Cardiac muscle cell (in vitro differentiated cells and primary cell): ENCODE measurements around the gene RASSF4. TPM values are rescaled to one million over a fixed set of nuclear protein-coding genes. Genes with fewer than 3 reads are reported as not detected.

Source experiments
- DNase-seq, 2 donors: peaks; one replicate each; pipeline versions ENCODE4 v3.0.0 to v3.0.0-alpha.2; 2010 to 2017; ENCODE audit warnings: low read depth in 1 of 2, low spot score in 1 of 2
- H3K27ac ChIP-seq: fragments of 200-600 bp; sonication (generic); 2 replicates; pipeline ENCODE4 v1.5.1; 2016
- H3K27me3 ChIP-seq: fragments of 200-600 bp; sonication (generic); 2 replicates; pipeline ENCODE4 v1.6.0; 2016; ENCODE audit warnings: control low read depth
- H3K36me3 ChIP-seq: fragments of 200-600 bp; sonication (generic); 2 replicates; pipeline ENCODE4 v1.5.1; 2016; ENCODE audit warnings: control low read depth
- H3K4me1 ChIP-seq: fragments of 200-600 bp; sonication (generic); 2 replicates; pipeline ENCODE4 v1.8.1; 2017; ENCODE audit warnings: low read depth, mild to moderate bottlenecking, mixed run types
- H3K4me3 ChIP-seq: fragments of 200-600 bp; sonication (generic); 2 replicates; pipeline ENCODE4 v1.5.1; 2016; ENCODE audit warnings: mild to moderate bottlenecking
- H3K9me3 ChIP-seq: fragments of 200-600 bp; sonication (generic); 2 replicates; pipeline ENCODE4 v1.5.1; 2017; ENCODE audit warnings: low read depth, mild to moderate bottlenecking, control low read depth
- CTCF ChIP-seq: IDR thresholded peaks from 2 replicates; pipeline ENCODE4 v1.5.1; 2012; ENCODE audit warnings: low read depth, mild to moderate bottlenecking, low read length
- polyA plus RNA-seq: library from polyadenylated mRNA; unstranded; fragments of >200 nt; fragmentation: Nextera tagmentation; extraction: Ambion mirVana; gene quantifications from 2 replicates; pipeline ENCODE4 v1.2.1, GENCODE V29; 2016
- total RNA-seq: library from RNA; depleted of rRNA; stranded (reverse); fragments of >200 nt; gene quantifications from 2 replicates; pipeline ENCODE4 v1.2.3, GENCODE V29; 2016

RASSF4 gene
- total and polyA plus RNA-seq, 2 experiments from 2014 or later = 63.6 to 70.7 TPM

GRCh38 chr10:44935966-44936295, 23.7 kb upstream of the RASSF4 start:
- Histone ChIP-seq H3K36me3 (no peaks in the 10 kb centered on the region), H3K4me1 (no peaks in the 10 kb centered on the region), H3K4me3 (no peak overlapping the region), H3K27ac (no peak overlapping the region), H3K27me3 (no peaks in the 10 kb centered on the region), H3K9me3 (no peaks in the 10 kb centered on the region)
- no peak for TF ChIP-seq CTCF
- no peak for DNase-seq

- TF ChIP-seq CTCF = no peak
- no peaks in the 10 kb centered on the region for H3K4me1 ChIP-seq
- H3K27ac ChIP-seq = no peak overlapping the region
- no peak overlapping the region for H3K4me3 ChIP-seq
- no peak for DNase-seq
- no peaks in the 10 kb centered on the region for H3K36me3 ChIP-seq
- no peaks in the 10 kb centered on the region for H3K9me3 ChIP-seq
- H3K27me3 ChIP-seq = no peaks in the 10 kb centered on the region
Observed at GRCh38 chr10:44936314-44936975, 23.2 kb upstream of the RASSF4 start.

- Histone ChIP-seq H3K27me3 (no peaks in the 10 kb centered on the region), H3K36me3 (no peaks in the 10 kb centered on the region), H3K4me3 (no peak overlapping the region), H3K4me1 (no peaks in the 10 kb centered on the region), H3K27ac (no peak overlapping the region), H3K9me3 (no peaks in the 10 kb centered on the region)
- DNase-seq = peak in 1 of 2 donors; percentile 40
- TF ChIP-seq CTCF = no peak
Observed at GRCh38 chr10:44937196-44938005, 22.2 kb upstream of the RASSF4 start.

DNA sequence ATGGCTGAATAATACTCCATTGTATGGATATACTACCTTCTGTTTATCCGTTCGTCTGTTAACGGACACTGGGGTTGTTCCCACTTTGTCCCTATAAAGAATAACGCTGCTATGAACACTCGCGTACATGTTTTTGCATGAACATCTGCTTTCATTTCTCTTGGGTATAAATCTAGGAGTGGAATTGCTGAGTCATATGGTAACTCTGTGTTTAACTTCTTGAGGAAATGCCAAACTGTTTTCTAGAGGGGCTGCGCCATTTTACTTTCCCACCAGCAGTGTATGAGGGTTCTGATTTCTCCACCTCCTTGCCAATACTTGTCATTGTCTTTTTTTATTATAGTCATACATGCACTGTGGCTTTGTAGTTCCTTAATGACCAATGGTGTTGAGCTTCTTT, 20.6 kb upstream of the RASSF4 start:
- Histone ChIP-seq H3K27me3 (no peaks in the 10 kb centered on the region), H3K36me3 (no peaks in the 10 kb centered on the region), H3K27ac (no peak overlapping the region), H3K4me1 (no peaks in the 10 kb centered on the region), H3K4me3 (no peak overlapping the region), H3K9me3 (no peaks in the 10 kb centered on the region)
- no peak for TF ChIP-seq CTCF
- no peak for DNase-seq

DNA sequence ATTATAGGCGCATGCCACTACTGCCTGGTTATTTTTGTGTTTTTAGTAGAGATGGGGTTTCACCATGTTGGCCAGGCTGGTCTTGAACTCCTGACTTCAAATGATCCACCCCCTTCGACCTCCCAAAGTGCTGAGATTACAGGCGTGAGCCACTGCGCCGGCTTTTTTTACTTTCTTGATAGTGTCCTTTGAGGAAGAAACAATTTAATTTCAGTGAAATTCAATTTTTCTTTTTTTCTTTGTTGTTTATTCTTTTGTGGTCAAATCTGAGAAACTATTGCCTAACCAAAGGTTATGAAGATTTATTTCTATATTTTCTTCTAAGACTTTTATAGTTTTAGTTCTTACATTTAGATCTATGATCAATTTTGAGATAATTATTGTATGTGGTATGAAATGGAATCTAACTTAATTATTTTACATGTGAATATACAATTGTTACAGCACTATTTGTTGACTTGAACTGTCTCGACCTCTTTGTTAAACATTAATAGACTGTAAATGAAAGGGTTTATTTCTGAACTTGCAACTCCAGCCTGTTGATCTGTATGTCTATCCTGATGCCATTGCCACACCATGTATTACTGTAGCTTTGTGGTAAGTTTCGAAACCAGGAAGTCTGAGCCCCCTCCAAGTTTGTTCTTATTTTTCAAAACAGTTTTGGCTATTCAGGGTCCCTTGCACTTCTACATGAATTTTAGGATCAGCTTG, 19.8 kb upstream of the RASSF4 start:
- no peaks in the 10 kb centered on the region for H3K9me3 ChIP-seq
- no peaks in the 10 kb centered on the region for H3K27me3 ChIP-seq
- peak in 1 of 2 donors; percentile 55 for DNase-seq
- TF ChIP-seq CTCF = no peak
- no peaks in the 10 kb centered on the region for H3K4me1 ChIP-seq
- H3K27ac ChIP-seq = no peak overlapping the region
- no peak overlapping the region for H3K4me3 ChIP-seq
- H3K36me3 ChIP-seq = no peaks in the 10 kb centered on the region
